DMS 273 (cell line): Measurements from ENCODE around the gene OPRL1.

Experiments used
- DNase-seq: peaks from one replicate; lab custom pipeline; 2025; ENCODE audit not compliant: unreplicated experiment; lab: John Stamatoyannopoulos, UW

Gene OPRL1

DNA sequence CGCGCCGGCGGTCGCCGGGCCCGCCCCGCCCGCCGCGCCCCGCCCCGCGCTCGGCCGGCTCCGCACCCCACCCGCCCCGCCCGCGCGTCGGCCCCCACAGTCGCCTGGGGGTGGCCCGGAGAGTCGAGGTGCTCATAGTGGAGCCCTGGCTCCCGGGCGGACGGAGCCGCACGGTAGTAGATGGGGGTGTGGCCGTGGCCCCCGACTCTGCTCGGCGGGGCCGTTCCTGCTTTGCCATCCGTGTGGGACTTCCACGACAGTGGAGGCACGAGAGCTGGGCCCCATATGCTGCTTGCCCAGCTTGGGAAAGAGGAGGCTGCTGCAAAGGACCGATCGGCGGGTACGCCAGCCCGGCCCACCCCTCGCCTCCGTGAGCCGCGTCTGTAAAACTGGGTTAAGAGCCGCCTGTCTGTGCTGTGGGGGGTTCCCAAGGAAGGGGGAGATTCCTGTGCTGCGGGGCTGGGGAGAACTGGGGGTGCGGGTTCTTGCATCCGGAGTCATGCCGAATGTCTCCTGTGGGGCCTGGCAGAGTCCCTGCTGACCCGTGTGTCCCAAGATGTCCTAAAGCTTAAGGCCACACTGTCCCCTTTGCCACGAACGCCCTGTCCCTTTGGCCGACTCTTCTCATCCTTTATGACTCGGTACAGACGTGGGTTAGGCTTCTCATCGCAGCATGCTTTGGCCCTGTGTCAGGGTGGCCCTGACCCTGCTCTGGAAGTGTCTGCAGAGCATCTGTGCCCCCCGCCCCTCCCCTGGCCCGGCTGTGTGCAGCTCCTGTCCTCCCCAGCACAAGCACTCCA lies at the start of gene OPRL1:
OPRL1 (plus strand) TSS at position 70 of the 800 bp plus-strand sequence. CDS start 12,639 bp downstream, outside the sequence.
- no peak for DNase-seq

DNA sequence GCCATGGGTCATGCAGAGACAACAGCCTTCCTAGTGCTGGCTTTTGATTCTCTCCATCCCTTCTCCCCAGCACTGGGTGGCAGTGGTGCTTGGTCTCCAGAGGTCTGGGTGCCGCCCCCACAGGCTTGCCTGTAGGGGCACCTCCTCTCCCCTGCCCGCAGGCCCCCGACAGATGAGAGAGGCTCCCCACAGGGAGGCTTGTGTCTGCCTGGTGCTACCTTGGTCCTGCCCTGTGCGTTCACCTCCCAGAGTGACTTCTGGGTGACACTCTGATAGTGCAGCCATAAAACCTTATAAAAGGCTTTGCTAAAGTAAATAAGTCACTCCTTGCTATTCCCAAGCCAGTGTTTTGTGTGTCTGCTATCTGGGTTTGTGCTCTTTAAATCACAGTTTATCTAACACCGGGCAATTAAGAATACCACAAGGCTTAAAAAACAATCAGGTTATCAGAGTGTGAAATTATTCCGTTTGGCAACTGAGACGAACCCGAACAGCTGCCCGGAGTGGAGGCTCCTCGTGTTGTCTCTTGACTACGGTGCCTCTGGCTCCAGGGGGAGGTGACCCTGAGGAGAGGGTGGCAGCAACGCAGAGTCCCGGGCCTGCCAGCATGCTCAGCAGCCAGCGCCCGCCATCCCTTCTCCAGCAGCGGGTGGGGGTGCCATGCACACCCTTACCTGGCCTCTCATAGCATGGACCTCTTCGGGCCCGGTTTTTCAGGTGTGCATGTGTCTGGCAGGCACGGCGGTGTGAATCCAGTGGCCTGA lies 49.3 kb upstream of the OPRL1 start:
- DNase-seq: peak; percentile 42

DNA sequence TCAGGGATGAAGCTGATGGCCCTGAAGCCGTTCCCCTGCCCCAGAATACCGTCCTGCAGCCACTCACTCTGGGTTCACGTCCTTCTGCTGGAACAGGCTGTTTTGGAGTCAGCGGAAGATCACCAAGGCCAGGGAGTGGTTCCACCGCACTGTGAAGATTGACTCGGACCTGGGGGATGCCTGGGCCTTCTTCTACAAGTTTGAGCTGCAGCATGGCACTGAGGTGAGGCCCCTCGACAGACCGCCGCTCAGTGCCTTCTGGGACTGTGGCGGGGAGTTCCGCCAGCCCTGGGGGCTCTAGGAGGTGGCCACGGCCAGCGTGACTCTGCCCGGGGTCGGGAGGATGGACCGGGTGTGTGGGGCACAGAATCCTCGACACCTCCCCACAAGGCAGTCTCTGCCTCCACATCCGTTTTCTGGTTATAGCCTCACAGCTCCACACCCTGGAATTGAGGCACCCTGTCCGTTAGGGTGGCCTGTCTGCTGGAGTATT lies 48.0 kb upstream of the OPRL1 start:
- DNase-seq: no peak

DNA sequence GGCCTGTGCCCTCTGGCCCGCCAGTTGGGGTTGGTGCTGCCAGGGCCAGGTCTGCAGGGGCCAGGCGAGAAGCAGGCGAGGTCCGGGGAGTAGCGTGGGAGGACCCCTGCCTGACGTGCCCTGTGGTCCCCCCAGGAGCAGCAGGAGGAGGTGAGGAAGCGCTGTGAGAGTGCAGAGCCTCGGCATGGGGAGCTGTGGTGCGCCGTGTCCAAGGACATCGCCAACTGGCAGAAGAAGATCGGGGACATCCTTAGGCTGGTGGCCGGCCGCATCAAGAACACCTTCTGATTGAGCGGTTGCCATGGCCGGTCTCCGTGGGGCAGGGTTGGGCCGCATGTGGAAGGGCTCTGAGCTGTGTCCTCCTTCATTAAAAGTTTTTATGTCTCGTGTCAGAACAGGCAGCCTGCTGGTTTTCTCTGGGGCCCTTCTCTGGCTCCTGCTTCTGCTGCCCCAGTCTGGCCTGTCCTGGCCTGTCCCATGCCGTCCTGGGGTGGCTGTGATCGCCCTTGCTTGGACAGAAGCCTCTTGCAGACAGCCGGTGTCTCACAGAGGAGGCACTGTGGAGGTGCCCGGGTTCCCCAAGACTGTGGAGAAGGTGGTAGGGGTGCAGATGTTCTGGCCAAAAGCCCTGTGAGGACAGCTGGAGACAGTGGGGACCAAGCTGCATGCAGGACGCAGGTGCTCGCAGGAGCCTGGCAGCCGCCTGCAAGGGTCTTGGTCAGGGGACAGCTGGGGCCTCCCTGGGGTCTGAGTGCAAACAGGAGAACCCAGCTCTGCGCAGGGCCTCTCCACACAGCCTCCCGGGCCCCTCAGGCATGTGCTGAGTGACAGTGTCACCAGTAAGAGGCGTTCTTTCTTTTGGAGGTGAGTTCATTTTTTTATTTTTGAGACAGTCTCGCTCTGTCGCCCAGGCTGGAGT lies 46.9 kb upstream of the OPRL1 start:
- DNase-seq: no peak

DNA sequence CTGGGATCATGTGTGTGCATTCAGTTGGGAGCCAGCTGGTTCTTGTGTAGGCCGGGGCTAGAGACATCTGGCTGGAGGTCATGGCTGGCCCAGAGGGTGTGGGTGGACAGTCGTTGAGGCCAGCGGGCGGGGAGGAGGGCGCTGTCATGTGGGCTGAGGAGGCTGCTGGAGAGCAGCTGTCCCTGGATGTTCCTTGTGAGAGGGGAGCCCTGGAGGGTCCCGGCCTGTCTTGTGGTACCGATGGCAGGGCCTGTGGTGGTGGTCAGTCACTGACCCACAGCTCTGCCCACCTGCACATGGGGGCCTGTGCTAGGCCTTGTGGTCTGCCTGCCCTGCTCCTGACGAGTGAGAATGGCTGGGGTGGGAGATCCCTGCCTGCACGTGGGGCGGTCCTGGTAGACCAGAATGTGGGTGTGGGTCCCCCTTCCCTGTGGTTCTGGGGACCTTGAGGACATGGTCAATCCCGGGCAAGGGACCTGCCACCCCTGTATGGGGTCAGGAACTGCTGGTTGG lies 45.8 kb upstream of the OPRL1 start:
- DNase-seq: no peak

DNA sequence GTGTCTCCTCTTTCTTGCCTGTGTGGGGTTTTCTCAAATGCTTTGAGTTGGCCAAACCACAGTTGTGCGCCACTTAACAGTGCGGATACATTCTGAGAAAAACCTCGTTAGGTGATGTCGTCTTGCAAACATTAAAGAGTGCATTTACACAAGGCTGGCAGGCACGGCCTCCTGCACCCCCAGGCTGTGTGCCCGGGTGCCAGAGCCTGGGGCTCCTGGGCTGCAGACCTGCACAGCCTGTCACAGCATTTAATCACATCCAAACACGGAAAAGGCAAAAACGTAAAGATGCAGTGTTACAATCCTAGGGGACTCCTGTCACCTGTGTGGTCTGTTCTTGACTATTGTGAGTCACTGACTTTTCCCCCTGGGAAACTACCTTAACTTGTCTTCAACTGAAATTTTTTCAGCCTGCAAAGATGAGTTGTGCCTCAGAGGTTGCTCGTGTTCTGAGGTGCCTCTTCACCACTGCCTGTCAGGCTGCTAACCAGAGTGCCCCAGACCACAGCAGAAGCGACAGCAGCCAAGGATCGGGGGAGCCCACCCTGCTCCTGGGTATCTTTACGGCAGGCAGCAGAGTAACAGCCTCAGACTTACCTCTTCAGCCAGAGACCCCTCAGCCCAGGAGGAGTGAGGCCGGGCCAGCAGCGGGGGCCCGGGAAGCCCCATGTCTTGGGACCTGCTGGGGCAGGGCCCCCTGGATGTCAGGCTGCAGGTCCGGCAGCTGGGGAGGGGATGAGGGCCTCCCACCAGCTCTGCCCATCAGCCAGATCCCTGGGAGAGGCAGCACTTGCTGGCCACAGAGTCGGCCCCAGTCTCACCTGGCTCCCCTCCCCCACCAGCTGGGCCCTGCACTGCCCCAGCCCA lies 44.6 kb upstream of the OPRL1 start:
- no peak for DNase-seq

DNA sequence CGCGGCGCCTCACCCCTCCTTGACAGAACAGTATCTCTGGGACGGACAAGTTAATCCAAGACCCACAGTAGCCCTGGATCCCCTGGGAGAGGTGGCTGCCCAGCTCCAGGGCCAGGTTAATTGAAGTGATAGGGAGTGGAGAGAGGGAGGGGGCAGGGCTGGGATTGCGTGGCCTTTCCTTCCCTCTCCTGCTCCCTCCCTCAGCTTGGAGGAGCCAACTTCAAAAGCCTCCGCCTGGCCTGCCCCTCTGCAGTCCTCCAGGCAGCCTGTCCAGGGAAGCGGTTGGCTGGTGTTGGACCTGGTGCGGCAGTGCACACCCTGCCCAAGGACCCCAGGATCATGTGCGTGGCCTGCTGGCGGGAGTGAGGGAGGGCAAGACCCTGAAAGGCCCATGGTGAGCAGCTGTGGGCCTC lies 43.9 kb upstream of the OPRL1 start, which contains the start of gene C20orf204:
C20orf204 (plus strand) TSS at position 250 of the 413 bp plus-strand sequence; CDS start at position 392, 142 bp downstream.
- no peak for DNase-seq

DNA sequence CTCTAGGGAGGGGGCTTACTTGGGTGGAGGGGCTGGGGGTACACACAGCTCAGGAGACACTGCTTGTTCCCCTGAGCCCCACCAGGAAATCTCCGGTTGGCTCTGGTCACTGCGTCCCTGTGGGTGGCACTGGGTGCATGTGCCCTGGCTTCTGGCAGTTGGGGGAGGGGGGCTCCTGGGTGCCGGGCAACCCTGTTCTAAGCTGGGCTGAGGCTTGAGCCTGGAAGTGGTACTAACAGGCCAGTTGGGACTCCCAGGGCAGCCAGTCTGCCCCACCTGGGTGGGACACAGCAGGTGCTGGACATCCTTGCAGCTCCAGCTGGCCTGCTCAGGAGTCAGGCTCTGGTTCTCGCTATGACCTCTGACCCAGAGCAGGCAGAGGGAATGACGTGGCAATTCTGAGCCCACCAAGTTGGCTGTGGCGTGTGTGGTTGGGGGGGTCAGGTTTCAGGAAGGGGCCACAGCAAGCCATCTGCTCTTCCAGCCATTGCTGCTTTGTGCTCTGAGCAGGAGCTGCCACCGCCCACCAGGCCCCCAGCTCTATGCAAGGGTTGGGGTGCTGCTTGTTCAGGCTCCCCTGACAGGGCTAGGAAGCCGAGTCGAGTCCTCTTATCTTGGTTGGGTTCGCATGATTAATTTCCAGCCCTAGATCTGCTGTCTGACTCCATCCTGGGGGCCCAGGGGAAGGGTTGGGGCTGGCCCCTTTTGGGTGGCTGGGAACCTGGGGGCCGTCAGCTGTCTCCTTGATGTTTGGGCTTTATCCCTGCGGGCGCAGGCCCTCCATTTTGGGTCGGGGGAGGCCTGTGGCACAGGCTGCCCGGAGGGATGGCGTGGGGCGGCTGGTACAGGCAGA lies 43.3 kb upstream of the OPRL1 start:
- DNase-seq: peak; percentile 61

DNA sequence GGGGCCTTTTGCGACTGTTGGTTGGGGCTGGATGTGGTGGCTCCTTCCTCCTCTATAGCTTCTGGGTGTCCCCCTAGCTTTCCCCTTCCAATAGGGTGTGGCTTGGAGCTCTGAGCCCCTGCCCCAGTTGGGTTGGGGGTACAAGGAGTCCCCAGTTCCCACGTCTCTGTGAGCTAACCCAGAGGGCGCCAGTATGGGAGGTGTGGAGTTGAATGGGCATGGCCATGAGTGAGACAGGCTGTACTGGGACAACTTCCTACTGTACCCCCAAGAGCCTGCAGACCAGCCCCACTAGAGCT lies 42.7 kb upstream of the OPRL1 start:
- DNase-seq: no peak

DNA sequence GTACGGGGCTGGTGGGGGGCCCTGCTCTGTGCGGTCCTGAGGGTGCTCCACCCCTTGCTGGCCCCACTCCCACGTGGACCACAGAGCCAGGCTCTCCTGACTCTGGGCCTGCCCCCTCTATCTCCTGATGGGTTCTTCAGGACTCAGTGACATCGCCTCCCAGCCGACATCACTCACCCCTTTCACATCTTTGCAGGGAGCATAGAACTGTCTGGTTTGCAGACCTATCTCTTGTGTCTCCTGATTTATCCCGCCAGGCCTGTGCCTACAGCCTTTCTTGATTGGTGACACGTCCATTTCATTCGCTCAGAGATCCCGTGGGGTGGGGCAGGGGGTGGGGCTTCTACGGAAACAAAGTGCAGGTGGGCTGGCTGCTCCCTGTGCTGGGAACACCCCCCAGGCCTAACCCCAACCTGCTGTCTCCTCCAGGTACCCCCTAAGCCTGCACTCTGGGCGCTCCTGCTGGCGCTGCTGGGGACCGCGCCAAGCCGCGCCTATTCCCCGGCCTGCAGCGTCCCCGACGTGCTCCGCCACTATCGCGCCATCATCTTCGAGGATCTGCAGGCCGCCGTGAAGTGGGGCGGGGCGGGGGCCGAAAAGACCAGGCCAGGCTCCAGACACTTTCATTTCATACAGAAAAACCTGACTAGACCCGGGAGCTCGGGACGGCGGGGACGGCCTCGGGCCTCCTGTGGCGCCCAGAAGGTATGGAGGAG lies 42.2 kb upstream of the OPRL1 start:
- peak; percentile 42 for DNase-seq

DNA sequence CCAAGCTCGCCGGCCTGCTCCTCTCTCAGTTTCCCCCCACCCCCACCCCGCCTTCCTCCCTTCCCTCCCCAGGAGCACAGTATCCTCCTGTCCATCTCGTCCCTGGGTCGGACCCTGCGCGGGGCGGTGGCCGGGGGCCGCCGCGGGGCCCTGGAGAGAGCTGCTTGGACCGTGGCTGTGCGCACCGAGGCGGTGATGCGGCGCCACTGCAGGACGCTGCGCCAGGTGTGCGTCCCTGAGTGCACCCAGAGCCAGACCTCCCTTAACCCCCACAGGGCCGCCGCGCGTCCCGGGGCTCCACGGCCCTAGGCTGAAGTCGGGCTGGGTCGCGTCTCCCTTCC lies 41.7 kb upstream of the OPRL1 start:
- DNase-seq: no peak

DNA sequence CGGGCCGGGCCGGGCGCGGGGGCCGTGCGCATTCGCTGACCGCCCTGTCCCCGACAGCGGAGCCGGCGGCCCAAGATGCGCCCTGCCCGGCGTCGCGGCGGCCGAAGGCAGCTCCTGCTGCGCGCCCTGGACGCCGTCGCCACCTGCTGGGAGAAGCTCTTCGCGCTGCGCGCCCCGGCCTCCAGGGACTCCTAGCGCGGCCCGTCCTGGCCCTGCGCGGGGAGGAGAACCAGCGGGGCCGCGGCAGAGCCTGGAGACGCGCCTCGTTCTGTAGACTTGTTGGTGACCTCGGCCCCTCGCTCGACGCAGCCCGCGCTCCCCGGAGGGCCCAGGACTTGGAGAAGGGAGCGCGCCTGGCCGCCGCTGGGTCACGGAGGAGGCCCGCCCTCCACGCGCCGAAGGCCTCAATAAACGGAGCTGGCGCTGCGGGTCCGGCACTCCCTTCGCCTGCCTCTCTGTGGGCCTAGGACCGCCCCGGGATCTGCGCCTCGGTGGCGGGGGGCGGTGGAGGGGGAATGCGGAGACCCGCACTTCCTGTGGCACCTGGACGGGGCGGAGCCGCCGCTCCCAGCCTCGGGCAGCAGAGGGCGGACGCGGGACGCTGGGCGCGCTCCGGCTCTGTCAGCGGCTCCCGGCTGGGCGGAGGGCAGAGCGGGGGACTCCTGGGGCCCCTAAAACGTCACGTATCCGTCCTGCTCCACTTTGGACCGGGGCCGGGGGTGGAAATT lies 41.2 kb upstream of the OPRL1 start:
- peak; percentile 90 for DNase-seq

DNA sequence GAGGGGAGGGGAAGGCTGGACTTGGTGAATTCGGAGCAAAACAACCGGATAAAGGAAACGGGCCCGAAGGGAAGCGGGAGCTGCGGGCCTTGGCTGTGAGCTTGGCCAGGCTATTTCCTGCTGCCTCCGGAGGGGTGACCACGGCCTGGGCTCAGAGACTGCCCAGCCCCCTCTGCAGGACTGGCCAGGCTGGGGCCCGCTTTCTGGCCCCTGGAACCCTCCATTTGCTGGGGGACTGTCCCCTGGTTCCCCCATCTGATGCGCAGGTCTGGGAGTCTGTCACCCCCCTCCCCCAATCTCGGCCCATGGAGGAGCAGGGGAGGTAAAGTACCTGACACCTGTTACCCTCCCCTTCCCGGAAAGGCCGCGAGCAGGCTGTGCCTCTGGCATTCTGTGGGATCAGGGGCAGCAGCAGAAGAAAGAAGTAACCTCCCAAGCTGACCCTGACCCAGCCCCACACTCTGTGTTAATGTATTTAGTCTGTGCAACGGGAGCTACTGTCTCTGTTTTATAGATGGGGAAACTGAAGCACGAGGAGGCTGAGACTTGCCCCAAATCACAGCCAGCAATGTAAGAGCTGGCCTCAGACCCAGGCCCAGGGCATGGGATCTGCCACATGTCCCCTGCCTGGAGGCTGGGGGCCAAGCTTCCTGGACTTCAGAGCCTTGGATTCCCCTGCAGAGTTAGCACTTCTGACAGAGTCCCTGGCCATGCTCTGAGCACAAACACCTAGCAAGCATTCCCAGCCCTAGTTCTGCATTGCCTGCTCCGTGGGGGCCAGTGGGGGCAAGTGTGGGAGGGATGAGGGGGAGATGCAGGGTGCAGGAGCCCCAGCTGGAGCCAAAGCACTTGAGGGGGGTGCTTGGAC lies 40.4 kb upstream of the OPRL1 start:
- DNase-seq: no peak

DNA sequence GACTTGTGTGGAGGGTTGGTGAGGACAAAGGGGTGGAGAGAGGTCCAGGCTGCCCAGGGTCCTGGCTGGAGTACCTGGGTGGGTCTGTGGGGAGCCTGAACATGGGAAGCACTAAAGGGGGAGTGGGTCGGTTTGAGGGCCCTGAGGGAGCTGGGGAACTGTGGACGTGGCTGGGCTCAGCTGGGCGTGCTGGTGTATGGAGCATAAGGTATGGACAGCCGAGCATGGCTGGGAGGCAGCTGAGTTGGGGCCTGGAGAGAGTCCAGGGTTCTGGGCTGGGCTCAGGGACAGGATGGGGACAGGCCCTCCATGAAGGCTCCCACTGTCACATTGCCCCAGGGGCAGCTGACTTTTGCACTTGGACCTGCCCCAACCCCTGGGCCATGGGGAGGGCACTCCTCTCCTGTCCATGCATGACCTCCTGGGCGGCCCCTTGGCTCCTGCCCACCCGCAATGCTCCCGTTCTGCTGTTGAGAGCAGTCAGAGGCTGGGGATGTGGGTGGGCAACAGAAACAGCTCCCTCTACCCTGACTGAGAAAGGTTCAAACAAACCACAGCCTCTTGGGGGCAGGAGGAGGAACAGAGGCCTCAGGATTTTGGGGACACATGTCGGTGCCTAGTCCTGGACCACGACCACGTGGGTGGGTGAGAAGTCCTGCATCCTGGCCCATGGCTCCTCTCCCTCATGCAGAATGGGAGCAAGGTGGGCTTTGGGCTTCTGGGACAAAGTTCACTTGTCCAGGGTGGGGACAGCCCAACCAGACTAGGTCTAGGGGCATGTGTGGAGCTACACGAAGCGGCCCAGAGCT lies 39.4 kb upstream of the OPRL1 start:
- DNase-seq: peak; percentile 40

DNA sequence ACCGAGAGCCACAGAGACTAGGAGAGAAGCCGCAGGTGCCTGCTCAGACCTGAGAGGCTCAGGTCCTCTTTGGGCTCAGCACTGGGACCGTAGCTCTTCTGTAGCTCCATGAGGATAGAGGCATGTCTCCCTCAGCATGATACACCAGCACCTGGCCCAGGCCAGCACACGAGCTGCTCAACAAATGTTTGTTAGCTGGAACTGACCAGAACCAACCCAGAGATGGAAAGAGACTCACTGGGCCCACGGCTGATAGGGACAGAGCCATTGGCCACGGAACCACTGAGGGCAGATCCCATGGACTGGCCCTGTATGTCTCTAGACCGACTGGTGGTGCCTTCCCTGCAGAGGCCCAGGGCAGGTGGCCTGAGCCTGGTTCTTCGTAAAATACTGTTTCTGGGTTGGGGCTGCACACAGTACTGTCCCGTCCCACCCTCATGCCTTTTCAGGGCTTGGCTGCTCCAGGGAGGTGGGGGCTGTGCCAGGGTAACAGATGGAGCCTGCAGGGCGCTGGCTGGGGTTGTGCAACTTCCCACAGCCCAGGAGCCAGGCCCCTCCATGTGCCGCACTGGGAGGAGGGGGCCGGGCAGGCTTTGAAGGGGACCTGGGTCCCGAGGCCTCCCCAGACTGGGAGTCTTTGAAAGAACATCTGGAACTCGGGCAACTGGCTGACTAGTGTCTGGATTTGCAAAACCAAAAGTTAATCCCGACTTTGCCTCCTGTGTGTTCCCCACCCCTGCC lies 38.7 kb upstream of the OPRL1 start:
- peak; percentile 95 for DNase-seq

DNA sequence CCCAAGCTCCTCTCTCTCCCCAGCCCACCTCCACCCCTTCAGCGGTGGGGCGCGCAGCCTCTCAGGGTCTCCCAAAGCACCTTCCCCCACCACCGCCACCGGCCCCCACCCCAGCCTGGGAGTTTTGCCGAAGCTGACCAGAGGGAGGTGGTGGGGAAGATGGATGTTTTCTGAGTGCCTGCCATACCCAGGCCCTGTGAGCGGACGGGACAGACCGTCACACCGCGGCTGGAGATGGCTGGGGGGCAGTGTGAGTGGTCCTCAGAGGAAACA lies 38.2 kb upstream of the OPRL1 start:
- DNase-seq: no peak
